22Rv1 (cell line): Measurements from ENCODE around the gene MXD4.

Experiments used
- H3K27ac ChIP-seq: fragments of 450-650 bp; 2 replicates; pipeline ENCODE4 v1.5.1; 2017
- CTCF ChIP-seq: fragments of 450-650 bp; IDR thresholded peaks from 2 replicates; pipeline ENCODE4 v1.5.1; 2017; ENCODE audit warnings: mild to moderate bottlenecking
- ZFX ChIP-seq: fragments of 450-650 bp; IDR thresholded peaks from 2 replicates; pipeline ENCODE4 v1.6.1; 2017; ENCODE audit warnings: antibody characterized with exemption, borderline replicate concordance

MXD4 gene

GRCh38 chr4:2262944-2263250, 988 bp upstream of the MXD4 start:
- no peak overlapping the region for H3K27ac ChIP-seq
- TF ChIP-seq ZFX = no peak
- TF ChIP-seq CTCF = no peak

- no peak for TF ChIP-seq CTCF
- TF ChIP-seq ZFX = no peak
- peak overlapping the region; percentile 74 for H3K27ac ChIP-seq
Observed at GRCh38 chr4:2262145-2262943, 435 bp upstream of the MXD4 start.

- no peak for TF ChIP-seq ZFX
- TF ChIP-seq CTCF = no peak
- peak overlapping the region; percentile 74 for H3K27ac ChIP-seq
Observed at GRCh38 chr4:2261110-2261852, 628 bp downstream of the MXD4 start.

GRCh38 chr4:2260344-2261109, 1.4 kb downstream of the MXD4 start:
- TF ChIP-seq ZFX = no peak
- no peak for TF ChIP-seq CTCF
- H3K27ac ChIP-seq = no peak overlapping the region

GRCh38 chr4:2259541-2260343, 2.2 kb downstream of the MXD4 start:
- H3K27ac ChIP-seq = no peak overlapping the region
- TF ChIP-seq CTCF (no peak), ZFX (no peak)

- no peak overlapping the region for H3K27ac ChIP-seq
- TF ChIP-seq ZFX = no peak
- no peak for TF ChIP-seq CTCF
Observed at GRCh38 chr4:2259036-2259540, 2.8 kb downstream of the MXD4 start.
